Kidney tubule cell (primary cell): ENCODE results near the gene CYBC1.
A peak's percentile ranks its signal among the peaks of the same experiment; 100 is the strongest.

Experiments used
- DNase-seq: peaks from one replicate; pipeline ENCODE4 v3.0.0-alpha.2; 2018; ENCODE audit warnings: low spot score

Gene CYBC1

DNA sequence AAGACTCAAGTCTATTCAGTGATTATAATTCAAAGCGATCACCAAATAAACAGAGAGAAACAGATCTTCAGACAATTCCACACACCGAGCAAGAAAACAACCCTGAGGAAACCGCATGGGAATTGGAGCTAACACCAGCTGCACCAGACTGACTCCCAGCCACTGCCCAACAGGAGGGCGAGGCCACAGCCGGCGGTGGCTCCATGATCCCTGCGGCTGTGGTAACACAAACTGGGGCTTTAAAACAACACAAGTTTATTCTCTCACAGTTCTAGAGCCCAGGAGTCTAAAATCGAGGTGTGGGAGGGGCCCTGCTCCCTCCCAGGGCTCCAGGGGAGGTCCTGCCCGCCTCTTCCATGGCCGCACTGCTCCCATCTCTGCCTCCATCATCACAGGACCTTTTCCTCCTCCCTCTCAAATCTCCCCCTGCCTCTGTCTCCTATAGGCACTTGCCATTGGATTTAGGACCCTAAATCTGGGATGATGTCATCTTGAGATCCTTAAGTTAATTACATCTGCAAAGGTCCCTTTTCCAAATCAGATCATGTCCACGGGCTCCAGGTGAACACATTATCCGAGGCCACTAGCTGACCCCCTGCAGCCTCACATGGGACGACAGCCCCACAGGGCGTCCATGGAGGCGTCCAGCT is 42.1 kb downstream of the CYBC1 start:
- DNase-seq, result no peak

DNA sequence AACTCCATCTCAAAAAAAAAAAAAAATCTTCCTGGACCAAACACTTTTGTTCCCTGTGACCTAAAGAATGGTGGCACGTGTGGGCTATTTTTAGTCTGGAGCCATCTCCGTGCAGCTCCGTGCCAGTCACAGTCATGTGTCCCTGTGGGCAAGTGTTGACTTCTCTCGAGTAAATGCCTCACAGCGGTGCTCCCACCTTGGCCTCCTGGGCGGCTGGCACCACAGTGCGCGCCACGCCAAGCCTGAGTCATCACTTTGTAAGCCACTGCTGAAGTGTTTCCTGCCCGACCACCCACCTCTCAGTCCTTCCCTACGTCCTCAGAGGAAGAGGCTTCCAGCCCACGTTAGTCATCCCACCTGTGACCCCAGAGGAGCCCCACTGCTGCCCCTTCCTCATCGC is 43.3 kb downstream of the CYBC1 start:
- peak; percentile 21 for DNase-seq

DNA sequence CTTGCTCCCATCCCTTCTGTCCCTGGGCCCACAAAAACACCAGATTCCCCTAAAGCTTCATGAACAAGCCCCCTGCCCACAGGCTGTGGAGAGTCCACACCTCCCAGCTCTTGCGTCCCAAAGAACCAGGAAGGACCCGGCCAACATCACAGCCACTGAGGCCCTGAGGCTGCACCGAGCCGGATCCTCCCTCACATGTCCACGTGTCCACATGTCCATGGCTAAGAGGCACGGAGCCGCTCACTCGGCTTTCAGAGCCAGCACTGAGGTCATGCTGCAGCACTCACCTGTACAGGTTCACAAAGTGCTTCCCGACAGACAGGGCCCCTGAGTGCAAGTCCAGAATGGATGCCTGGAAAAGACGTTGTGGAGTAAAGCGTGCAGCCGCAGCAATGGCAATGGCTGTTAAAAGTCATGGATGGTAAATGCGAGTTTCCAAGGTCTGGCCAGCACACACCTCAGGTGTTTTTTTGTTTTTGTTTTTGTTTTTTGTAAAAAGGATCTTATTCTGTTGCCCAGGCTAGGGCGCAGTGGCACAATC is 44.4 kb downstream of the CYBC1 start:
- DNase-seq, result no peak

DNA sequence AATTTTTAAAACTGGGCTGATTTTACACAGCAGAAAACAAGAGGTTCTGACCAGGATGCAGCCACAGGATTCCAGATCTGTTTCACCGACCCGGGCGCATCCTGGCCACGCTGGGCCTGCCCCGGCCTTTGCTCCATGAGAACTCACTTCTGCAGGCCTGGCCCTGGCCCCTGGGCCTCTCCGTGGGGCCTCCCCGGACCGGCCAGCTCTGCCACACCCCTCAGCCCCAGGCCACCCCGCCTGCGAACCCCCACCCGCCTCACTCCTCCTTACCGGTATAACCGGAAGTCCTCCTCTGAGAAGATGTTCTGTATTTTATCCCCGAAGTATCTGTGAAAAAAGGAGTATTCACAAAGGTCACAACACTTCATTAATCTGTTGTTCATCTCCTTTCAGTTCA is 45.5 kb downstream of the CYBC1 start:
- DNase-seq, result no peak

DNA sequence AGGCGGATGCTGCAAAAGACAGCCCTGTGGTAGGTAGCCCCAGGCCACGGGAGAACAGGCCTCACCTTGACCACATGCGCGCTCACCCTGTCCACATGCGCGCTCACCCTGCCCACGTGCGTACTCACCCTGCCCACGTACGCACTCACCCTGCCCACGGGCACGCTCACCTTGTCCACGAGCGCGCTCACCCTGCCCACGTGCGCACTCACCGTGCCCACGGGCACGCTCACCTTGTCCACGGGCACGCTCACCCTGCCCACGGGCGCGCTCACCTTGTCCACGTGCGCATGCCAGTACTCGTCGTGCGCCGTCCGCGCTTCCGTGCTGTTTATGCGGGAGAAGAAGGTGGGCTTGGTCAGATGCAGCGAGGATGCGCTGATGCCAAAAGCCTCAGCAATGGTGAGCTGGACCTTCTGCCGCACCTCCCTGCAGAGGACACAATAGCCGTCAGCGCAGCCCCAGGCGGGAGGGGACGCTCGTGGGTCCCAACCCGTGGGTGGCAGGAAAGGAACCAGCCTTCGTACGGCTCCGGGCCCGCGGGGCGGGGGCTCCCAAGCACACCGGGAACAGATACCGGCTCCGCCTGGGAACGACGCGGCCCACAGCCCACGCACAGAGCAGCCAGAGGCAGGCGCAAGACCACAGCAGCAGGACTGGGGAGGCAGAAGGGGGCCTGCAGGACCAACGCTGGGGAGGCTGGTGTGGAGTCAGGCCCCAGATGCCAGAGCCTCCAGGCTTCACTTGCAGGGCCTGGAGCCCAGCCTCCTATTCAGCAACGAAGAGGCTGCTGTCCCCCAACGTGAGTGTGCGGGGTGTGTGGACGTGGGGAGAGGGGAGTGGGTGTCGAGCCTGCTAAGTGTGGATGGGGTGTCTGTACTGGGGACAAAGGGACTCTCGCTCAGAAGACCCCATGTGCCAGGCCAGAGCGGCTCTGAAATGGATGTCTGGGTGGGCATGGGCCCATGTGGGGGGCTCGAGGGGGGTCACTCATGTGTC is 46.6 kb downstream of the CYBC1 start:
- no peak for DNase-seq

DNA sequence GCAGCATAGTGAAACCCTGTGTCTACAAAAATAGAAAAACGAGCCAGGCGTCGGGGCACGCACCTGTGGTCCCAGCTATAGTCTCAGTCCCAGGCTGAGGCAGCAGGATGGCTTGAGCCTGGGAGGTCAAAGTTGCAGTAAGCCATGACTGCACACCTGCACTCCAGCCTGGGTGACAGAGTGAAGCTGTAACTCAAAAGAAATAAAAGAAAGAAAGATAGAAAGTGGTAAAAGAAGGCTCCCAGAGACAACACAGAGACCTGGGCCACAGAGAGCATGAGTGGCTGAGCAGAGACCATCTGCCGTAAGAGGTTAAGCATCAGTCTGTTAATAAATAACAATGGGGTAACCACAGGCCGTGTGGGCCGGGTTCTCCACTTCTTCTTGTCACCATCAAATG is 47.7 kb downstream of the CYBC1 start:
- DNase-seq, result peak; percentile 65

DNA sequence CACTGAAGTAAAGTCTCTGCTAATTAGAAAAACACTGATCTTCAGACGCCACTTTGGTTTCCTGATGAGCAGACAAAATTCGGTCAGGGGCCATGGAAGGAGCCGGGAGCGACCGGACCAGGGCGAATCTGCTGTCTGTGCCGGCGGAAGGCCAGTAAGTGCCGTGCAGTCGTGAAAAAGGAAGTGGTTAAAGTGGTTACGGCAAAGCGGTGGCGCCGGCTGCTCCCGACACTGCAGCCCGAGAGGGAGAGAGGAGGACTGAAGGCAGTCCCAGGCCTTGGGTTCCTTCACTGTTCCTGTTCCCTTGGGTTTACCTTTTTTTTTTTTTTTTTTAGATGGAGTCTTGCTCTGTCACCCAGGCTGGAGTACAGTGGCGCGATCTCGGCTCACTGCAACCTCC is 49.7 kb downstream of the CYBC1 start:
- DNase-seq, result no peak

DNA sequence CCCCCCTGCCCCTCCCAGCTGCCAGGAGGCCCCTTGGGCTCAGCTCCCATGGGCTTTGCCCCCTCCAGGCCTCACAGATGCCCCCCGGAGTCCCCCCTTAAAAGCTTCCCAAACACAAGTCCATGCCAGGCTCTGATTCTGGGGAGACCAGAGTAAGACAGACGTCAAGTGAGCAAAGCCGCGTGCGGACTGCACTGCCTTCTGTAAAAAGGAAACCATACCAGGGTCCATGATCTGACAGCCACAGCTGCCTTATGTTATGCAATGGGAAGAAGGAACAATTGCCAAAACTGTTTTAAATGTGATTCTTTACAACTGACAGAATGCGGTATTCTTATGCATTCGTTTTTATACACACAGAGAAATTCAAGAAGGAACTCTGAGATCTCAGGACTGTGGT is 50.3 kb downstream of the CYBC1 start:
- no peak for DNase-seq

DNA sequence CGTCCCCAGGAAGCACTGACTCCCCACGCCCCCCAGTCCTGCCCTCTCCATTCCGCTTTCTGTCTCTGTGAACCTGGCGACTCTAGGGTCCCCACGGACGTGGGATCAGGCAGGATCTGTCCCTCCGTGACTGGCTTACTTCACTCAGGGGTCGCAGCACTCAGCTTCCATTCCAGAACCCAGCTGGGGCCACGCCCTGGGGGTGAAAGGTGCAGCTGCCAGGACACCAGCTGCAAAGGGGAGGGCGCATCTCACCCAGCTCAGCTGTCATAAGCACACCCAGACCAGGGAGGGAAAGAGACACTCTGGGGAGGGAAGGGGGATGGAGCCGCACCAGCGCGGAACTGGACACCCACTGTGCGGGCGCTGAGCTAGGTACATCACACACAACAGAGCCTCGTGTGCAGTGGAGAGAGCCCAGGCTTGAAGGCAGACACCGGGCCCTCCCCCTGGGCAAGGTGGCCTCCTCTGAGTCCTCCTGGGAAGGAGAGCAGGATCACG is 50.9 kb downstream of the CYBC1 start:
- no peak for DNase-seq

DNA sequence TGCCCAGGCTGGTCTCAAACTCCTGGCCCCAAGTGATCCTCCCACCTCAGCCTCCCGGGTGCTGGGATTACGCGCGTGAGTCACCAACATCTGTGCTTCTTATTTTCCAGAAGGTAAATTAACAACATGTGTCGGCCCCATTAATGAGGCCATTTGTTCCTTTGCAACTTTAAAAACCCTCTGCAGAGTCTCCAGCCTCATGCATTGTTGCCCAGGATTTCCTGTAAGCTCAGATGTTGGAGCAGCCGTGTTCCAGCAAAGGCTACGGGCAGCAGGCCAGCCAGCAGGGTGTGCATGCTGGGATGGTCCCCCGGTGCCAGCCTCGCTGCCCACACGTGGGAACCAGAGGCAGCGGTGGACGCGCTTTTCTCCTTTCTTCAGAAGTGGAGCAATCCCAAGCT is 51.5 kb downstream of the CYBC1 start:
- DNase-seq, result no peak

DNA sequence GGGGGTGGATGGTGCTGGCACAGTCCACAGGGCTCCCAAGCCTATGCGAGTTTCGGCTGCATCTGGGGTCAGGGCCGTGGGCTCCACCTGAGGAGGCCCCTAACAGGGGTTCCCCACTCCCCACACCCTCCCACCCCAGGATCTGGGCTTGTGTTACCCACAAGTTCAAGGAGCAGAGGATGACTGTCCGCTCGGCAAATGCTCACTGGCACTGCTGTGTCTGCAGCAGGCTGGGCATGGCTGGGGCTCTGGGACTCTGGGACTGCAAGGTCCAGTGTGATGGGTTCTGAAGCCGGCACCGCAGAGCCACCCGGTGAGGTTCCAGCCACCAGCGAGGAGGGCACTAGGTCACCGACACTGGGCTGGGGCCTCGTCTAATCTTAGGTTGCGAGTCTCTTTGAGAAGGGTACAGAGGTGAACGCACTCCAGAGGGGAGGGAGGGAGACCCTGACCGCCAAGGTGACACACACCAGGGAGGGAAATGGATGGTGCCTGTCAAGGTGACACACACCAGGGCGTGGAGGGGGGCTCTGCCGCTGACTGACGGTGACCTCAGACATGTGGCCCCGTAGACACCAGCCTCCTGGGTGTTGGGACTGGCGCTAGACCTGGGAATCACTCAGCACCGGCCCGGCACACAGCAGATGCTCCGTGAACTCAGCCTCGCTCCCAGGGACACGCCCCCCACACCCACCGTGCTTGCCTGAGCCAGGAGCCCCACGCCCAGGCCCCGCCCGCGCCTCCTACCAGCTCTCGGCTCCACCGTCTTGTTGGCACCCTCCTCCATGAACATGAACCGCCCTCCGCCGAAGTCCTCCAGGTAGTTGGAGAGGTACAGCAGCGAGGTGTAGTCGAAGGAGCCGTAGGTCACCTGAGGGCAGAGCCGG is 52.9 kb downstream of the CYBC1 start:
- DNase-seq, result no peak

DNA sequence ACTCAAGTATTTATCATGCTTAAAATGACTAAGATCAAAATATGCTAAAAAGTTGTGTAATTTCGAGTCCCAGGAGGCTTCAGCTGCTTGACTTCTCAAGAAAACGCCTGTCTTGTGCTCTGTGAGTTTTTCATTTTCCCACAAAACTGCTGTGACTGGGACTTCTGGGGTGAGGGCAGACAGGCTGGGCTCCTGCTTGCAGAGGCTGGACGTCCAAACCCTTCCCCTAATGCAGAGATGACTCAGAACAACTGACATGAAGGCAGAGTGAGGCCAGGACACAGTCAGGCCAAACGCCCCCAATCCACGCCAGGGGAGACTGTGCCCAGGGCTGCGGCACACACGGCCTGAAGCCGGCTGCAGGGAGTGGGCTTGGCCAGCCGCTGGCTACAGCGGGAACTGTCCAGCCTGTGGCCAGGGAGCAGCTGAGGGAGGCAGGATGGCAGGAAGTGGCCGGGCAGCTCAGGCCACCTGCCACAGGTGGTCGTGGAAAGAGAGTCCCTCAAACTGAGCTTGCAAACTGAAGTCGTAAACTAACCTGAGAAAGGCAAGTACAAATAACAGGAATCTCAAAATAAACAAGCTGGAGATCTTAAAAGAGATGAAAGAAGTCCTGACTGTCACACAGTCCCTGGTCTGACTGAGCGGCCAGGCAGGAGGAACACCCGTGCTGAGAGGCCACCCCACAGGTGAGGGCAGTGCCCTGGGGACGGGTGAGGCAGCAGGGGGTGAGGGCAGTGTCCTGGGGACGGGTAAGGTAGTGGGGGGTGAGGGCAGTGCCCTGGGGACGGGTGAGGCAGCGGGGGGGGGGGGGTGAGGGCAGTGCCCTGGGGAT is 53.7 kb downstream of the CYBC1 start:
- DNase-seq, result no peak

DNA sequence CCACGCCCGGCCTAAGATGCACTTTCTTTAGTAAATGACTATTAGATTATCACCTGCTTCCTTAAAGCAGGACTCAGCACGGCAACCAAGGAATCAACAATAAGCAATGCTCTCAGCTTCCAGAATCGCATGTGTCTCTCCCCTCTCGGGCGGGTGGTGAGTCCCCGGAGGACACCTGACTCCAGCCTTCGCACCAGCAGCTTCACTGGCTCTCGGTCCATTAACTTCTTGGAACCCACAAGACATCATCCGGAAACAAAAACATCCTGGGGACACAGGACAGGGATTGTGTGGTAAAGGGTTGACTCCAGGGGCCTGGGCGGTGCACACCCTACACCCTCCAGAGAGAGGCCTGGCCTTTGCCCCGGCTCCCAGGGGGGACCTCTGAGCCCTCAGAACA is 56.3 kb downstream of the CYBC1 start:
- DNase-seq, result peak; percentile 39

DNA sequence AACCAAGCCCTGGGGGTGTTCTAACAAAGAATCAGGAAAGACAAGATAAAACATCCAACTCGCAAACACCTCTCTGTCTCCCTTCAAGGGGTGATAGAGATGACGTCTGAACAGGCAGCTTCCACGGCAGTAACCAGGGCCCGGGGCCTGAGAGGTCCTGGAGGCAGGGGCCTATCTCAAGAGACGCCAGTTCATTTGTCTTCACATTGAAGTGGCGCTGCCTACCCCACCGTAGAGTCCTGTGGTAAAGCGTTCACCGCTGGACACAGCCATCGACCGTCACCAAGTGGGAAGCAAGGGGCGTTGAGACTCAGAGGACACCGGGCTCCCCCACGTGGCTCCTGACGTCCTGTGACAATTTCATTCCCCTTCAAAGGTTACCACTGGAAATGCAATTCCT is 57.6 kb downstream of the CYBC1 start:
- no peak for DNase-seq
